Stimulated activated CD8-positive, alpha-beta memory T cell treated with anti-CD3 and anti-CD28 coated beads, Interleukin-4, amount 100 ng/mL, for 24 hours (primary cell): ENCODE data around the gene STXBP6.

Source experiments
- DNase-seq: peaks from one replicate; pipeline ENCODE4 v3.0.0-alpha.2; 2020; ENCODE audit warnings: low read depth

The STXBP6 gene

DNA sequence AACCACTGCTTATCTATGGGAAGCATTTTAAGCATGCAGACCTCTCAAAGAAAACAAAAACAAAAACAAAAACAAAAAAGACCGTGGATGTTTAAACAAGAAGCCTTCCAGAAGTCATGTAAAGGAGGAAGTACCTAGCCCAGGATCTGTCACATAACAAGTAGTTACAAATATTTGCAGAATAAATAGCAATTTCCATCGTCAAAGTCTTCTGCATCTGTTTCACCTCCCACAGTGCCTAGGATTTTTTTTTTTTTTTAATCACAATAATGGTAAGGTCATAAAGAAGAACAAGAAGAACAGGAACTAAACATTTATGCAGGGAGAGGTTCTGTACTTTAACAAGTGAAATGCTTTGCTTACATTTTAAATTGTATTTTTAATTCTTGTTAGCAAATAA lies 2.4 kb upstream of the STXBP6 start:
- no peak for DNase-seq

GRCh38 chr14:25050269-25051150 lies 563 bp upstream of the STXBP6 start:
- no peak for DNase-seq

- DNase-seq: no peak
Observed at GRCh38 chr14:25049093-25049567, 817 bp downstream of the STXBP6 start.

GRCh38 chr14:25048170-25049016 lies 1.6 kb downstream of the STXBP6 start:
- no peak for DNase-seq

- DNase-seq: no peak
Observed at GRCh38 chr14:25046301-25046943, 3.5 kb downstream of the STXBP6 start.

- DNase-seq: no peak
Observed at GRCh38 chr14:25044106-25044698, 5.7 kb downstream of the STXBP6 start.

GRCh38 chr14:25042362-25043299 lies 7.3 kb downstream of the STXBP6 start:
- DNase-seq: no peak

DNA sequence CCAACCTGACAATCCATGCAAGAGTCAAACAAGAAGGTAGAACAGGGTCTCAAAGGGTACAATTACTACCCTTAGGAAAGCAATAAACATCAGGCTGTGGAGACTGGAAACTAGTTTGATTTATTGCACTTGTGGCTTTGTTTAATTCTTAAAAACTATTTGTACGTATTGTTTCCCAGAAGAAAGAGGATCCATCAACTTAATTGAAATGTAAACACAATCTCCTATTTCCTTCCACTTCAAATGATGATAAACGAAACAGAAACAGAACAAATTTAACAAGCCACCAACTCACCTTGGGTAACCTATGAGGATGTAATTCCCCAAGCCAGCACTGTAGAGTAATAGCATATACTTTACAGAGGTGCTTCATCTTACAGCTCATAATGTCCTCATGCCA lies 8.0 kb downstream of the STXBP6 start:
- DNase-seq: no peak

DNA sequence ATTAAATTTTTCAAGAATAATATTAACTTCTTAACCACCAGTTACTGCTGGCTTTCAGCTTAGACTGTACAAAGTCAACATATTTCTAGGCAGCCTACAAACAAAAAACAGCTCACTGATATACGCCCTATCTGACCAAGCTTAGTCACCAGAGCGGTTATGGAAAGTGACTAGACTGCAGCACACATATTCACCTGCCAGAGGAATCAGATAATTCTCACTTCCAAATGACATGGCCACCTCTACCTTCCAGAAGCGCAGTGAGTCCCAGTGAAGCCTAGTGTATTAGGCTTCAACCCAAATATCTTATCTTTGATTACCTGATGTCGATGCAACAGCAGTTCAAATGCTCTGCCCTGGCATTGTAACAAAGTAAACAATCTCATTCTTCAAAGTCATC lies 8.5 kb downstream of the STXBP6 start:
- DNase-seq: no peak

DNA sequence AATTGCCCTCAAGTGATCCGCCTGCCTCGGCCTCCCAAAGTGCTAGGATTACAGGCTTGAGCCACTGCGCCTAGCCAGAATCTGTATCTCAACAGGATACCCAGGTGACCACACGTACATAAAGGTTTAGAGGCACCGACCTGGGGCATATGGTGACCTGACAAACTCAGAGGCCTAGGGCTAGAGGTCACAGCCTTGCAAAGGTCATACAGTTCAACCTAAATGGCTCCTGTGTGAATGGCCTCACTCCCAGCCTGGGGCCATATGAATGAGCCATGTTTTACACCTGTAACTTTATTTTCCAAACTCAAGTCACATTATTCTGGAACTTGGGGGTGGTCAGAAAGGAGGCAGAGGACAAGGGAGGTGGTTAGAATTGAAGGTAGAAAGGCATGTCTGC lies 10.0 kb downstream of the STXBP6 start:
- no peak for DNase-seq

DNA sequence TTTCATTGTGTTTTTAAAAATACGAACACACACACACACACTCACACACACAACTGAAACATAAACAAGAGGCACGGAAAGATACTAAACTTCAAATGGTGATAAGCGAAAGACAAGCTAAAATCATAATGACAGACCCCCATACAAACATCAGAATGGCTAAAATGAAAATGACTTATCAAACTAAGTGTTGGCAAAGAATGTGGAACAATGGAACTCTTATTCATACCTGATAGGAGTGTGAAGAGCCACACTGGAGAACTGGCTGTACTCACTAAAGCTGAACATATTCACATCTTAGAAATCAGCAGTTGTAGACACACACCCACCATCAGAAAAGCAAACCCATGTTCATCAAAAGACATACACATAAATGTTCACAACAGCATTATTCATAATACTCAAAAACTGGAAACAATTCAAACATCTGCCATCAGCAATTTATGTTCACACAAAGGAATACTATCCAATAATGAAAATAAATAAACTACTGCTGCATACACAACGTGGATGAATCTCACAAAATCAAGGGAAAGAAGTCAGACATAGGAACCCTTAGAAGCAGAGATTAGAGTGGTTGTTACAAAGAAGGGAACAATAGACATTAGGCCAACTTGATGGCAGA lies 11.8 kb downstream of the STXBP6 start:
- DNase-seq: no peak

DNA sequence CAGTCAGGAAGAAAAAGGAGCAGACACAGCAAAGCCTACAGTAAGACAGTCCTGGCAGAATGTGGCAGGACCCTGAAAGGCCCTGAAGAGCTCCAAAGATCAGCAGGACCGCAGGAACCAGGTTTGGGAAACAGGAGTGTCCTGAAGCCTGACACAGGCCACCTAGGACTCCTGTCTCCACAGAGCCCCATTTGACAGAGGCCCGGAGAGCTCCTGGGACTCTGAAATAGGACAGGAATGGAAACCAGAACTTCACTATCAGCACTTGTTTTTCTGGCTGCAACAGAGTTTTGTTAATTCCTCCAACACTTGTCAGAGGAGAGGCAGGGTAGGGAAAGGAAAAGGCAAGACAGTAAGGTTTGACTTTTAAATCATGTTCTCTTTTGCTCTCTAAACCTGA lies 12.9 kb downstream of the STXBP6 start:
- DNase-seq: no peak

DNA sequence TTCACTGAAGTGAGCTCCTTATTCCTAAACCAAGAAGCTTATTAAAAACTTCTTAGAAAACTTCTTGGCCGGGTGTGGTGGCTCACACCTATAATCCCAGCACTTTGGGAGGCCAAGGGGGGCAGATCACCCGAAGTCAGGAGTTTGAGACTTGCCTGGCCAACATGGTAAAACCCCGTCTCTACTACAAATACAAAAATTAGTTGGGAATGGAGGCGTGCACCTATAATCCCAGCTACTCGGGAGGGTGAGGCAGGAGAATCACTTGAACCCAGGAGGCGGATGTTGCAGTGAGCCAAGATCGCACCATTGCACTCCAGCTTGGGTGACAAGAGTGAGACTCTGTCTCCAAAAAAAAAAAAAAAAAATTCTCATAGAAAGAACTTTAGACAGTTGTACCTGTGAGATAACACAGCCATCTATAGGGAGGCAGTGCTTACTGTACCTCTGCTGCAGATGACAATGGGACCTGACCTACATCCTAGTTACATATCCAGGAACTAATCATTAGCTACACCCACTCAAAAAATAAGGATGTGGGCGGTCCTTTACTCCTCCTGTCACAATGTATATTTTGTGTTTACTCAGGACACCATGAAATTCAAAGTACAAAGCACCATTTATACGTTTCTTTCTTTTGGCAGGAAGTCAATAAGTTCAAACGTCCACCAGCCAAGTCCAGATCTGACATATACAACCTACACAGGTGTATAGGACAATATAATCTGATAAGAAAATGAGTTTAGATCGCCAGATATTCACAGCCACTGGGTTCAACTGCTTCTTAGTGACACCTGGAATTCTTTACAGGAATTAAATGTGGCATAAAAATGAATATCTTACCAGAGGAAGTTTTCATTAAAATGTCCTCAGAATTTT lies 14.9 kb downstream of the STXBP6 start:
- DNase-seq: no peak

DNA sequence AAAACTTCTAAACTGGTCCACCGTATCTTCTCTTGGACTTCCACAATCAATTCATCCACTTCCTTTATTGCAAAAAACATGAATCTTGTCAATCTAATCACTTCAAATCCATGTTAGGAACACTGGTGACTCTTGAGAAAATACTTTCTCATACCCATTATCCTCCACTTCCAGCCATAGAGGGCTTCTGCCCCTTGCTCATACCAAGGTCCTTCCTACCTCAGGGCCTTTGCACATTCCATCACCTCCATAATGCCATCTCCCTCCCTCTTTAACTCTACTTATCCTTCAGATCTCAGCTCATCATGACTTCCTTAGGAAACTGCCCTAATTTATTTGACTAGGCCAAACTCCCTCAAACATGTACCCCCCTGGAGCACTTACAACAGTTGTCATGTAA lies 16.6 kb downstream of the STXBP6 start:
- no peak for DNase-seq

GRCh38 chr14:25032092-25032784 lies 17.7 kb downstream of the STXBP6 start:
- DNase-seq: no peak

GRCh38 chr14:25026476-25027137 lies 23.3 kb downstream of the STXBP6 start:
- DNase-seq: no peak

DNA sequence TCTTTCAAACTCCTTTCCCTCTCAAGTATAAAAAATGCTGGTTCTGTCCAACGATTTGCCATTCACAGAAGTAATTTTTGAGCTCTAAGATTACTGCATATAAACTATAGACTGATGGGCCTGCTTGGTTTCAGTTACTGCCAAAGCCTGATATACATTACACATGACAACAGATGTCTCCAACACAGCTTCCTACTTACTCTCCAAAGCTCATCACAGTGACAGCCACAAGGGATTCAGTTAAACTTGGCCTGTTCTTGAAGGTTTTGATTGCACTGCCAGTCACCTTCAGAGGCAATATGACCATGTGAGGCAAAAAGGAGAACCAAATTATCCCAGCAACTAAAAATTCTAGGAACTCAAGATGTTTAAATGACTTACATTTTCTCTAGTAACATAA lies 30.1 kb downstream of the STXBP6 start:
- DNase-seq: no peak

DNA sequence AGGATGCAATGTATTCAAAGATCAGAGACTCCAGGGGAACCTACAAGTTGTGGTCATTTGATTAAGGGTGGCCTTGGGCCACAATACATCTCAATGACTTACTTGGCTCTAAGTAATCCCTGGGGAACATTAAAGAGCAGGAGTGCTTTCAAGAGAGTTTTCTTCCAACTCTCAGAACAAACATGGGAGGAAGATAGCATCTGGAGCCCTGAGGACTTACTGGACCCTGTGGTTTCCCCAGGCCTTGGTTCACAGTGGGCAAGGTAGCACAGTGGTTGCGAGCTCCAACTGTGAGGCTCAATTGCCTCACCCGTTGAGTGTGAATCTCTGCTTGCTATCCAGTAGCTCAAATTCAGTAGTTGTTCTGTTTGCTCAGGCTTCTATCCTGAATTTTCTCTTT lies 32.4 kb downstream of the STXBP6 start:
- no peak for DNase-seq
